DND-41 (cell line): Measurements from ENCODE around the gene PRRC2C.

Source experiments
- ATAC-seq: fragments of 200-7000 bp; cut with Tn5 transposase; 3 replicates; pipeline ENCODE4 v1.9.1; 2021; ENCODE audit warnings: low read depth; ENCODE audit not compliant: insufficient read depth
- DNase-seq: peaks from one replicate; pipeline ENCODE4 v3.0.0-alpha.2; 2020
- H2AFZ ChIP-seq: 2 replicates; pipeline ENCODE4 v1.6.0; 2012; ENCODE audit warnings: low read depth, low read length
- H3K27ac ChIP-seq: 2 replicates; pipeline ENCODE4 v1.5.1; 2012; ENCODE audit warnings: low read length, inconsistent platforms
- H3K27me3 ChIP-seq: fragments of 200-600 bp; sonication (generic); 2 replicates; pipeline ENCODE4 v1.6.0; 2012; ENCODE audit warnings: low read length, mild to moderate bottlenecking, inconsistent platforms; ENCODE audit not compliant: insufficient read depth, poor library complexity
- H3K36me3 ChIP-seq: 2 replicates; pipeline ENCODE4 v1.5.1; 2012; ENCODE audit warnings: low read length, inconsistent platforms; ENCODE audit not compliant: insufficient read depth
- H3K4me1 ChIP-seq: 2 replicates; pipeline ENCODE4 v1.5.1; 2012; ENCODE audit warnings: mild to moderate bottlenecking, low read length; ENCODE audit not compliant: insufficient read depth
- H3K4me2 ChIP-seq: 2 replicates; pipeline ENCODE4 v1.6.0; 2012; ENCODE audit warnings: mild to moderate bottlenecking, moderate library complexity, low read length, inconsistent platforms; ENCODE audit not compliant: insufficient read depth
- H3K4me3 ChIP-seq, 2 experiments: fragments of 200-600 bp in 1 of 2; shearing (Covaris generic) in 1 of 2; 2 replicates each; pipeline ENCODE4 v1.5.1; 2012 to 2016; ENCODE audit warnings: inconsistent platforms in 2 of 2, low read length in 2 of 2, mild to moderate bottlenecking in 2 of 2, low read depth in 1 of 2, moderate library complexity in 1 of 2
- H3K79me2 ChIP-seq: 2 replicates; pipeline ENCODE4 v1.6.0; 2012; ENCODE audit warnings: low read length, inconsistent platforms; ENCODE audit not compliant: insufficient read depth
- H3K9ac ChIP-seq: 2 replicates; pipeline ENCODE4 v1.6.0; 2012; ENCODE audit warnings: low read depth, mild to moderate bottlenecking, inconsistent platforms, low read length, moderate library complexity
- H3K9me3 ChIP-seq: 2 replicates; pipeline ENCODE4 v1.5.1; 2012; ENCODE audit warnings: low read length, moderate library complexity, mild to moderate bottlenecking, inconsistent platforms; ENCODE audit not compliant: insufficient read depth, severe bottlenecking
- H4K20me1 ChIP-seq: 2 replicates; pipeline ENCODE4 v1.6.0; 2012; ENCODE audit warnings: low read length; ENCODE audit not compliant: insufficient read depth
- EZH2 ChIP-seq: IDR thresholded peaks from 3 replicates; pipeline ENCODE4 v1.6.1; 2012; ENCODE audit warnings: borderline replicate concordance, low read depth, mild to moderate bottlenecking, moderate library complexity, low read length, inconsistent platforms; ENCODE audit not compliant: severe bottlenecking
- TF ChIP-seq, protein P1 (sequence below): IDR thresholded peaks from 2 replicates; pipeline ENCODE4 v1.5.1; 2012; ENCODE audit warnings: borderline replicate concordance, low read length, moderate library complexity, mild to moderate bottlenecking; ENCODE audit not compliant: poor library complexity, severe bottlenecking; ENCODE audit errors: extremely low read depth

The PRRC2C gene

GRCh38 chr1:171563675-171564074, 78.3 kb downstream of the PRRC2C start:
- Histone ChIP-seq H3K9ac (no peak overlapping the region), H3K27me3 (no peaks in the 10 kb centered on the region), H3K36me3 (peaks cover 98% of the 10 kb centered on the region), H3K4me2 (no peak overlapping the region), H2AFZ (no peak overlapping the region), H3K79me2 (peaks cover 2% of the 10 kb centered on the region; the same call in 1 of the 2 replicates), H3K4me3 (no peak overlapping the region), H3K27ac (no peak overlapping the region), H4K20me1 (no peaks in the 10 kb centered on the region), H3K4me1 (no peaks in the 10 kb centered on the region), H3K9me3 (no peaks in the 10 kb centered on the region)
- no peak for TF ChIP-seq EZH2
- TF ChIP-seq, protein P1, sequence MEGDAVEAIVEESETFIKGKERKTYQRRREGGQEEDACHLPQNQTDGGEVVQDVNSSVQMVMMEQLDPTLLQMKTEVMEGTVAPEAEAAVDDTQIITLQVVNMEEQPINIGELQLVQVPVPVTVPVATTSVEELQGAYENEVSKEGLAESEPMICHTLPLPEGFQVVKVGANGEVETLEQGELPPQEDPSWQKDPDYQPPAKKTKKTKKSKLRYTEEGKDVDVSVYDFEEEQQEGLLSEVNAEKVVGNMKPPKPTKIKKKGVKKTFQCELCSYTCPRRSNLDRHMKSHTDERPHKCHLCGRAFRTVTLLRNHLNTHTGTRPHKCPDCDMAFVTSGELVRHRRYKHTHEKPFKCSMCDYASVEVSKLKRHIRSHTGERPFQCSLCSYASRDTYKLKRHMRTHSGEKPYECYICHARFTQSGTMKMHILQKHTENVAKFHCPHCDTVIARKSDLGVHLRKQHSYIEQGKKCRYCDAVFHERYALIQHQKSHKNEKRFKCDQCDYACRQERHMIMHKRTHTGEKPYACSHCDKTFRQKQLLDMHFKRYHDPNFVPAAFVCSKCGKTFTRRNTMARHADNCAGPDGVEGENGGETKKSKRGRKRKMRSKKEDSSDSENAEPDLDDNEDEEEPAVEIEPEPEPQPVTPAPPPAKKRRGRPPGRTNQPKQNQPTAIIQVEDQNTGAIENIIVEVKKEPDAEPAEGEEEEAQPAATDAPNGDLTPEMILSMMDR: no peak
- ATAC-seq: no peak
- no peak for DNase-seq

- DNase-seq: no peak
- H4K20me1 ChIP-seq: no peaks in the 10 kb centered on the region
- no peak for ATAC-seq
- TF ChIP-seq EZH2: no peak
- TF ChIP-seq, protein P1: no peak
- peaks cover 95% of the 10 kb centered on the region for H3K36me3 ChIP-seq
- H3K79me2 ChIP-seq: no peaks in the 10 kb centered on the region
- no peak overlapping the region for H3K27ac ChIP-seq
- H3K4me2 ChIP-seq: no peak overlapping the region
- H3K9ac ChIP-seq: no peak overlapping the region
- H3K4me1 ChIP-seq: no peaks in the 10 kb centered on the region
- no peak overlapping the region for H2AFZ ChIP-seq
- H3K4me3 ChIP-seq: no peak overlapping the region
- H3K9me3 ChIP-seq: no peaks in the 10 kb centered on the region
- H3K27me3 ChIP-seq: no peaks in the 10 kb centered on the region
Observed at GRCh38 chr1:171566467-171566866, 81.1 kb downstream of the PRRC2C start.

GRCh38 chr1:171570295-171570694, 85.0 kb downstream of the PRRC2C start:
- no peak for TF ChIP-seq EZH2
- TF ChIP-seq, protein P1: no peak
- Histone ChIP-seq H3K4me3 (no peak overlapping the region), H3K4me2 (no peak overlapping the region), H3K27ac (no peak overlapping the region), H3K9me3 (no peaks in the 10 kb centered on the region), H3K79me2 (no peaks in the 10 kb centered on the region), H3K27me3 (no peaks in the 10 kb centered on the region), H2AFZ (no peak overlapping the region), H3K9ac (no peak overlapping the region), H3K36me3 (peaks cover 86% of the 10 kb centered on the region), H3K4me1 (no peaks in the 10 kb centered on the region), H4K20me1 (no peaks in the 10 kb centered on the region)
- DNase-seq (no peak), ATAC-seq (no peak)

- Histone ChIP-seq H3K79me2 (no peaks in the 10 kb centered on the region), H3K4me1 (no peaks in the 10 kb centered on the region), H3K27ac (no peak overlapping the region), H2AFZ (no peak overlapping the region), H3K27me3 (no peaks in the 10 kb centered on the region), H3K36me3 (peaks cover 89% of the 10 kb centered on the region), H3K9ac (no peak overlapping the region), H3K4me3 (no peak overlapping the region), H3K4me2 (no peak overlapping the region), H4K20me1 (no peaks in the 10 kb centered on the region), H3K9me3 (no peaks in the 10 kb centered on the region)
- no peak for TF ChIP-seq EZH2
- TF ChIP-seq, protein P1: no peak
- ATAC-seq: no peak
- no peak for DNase-seq
Observed at GRCh38 chr1:171576144-171576543, 90.8 kb downstream of the PRRC2C start.
